Uterus (tissue), 4 donors: ENCODE data around the gene NBEA. TPM values are rescaled to one million over a fixed set of nuclear protein-coding genes. Genes with fewer than 3 reads are reported as not detected.
"Not testable (repeated sequence)": the region's sequence is repeated elsewhere in the genome, so short reads cannot be mapped to it uniquely, and the experiment has no call there.

Experiments
- DNase-seq, 2 donors: peaks; one replicate each; pipeline ENCODE4 v3.0.0-alpha.2; 2019 to 2020
- H3K27ac ChIP-seq, 2 donors: fragments of 200-600 bp; sonication (generic); 1 replicate in 1 of 2; 2 replicates in 1 of 2; pipeline ENCODE4 v1.5.1; 2016 to 2018
- H3K27me3 ChIP-seq, 2 donors: fragments of 200-600 bp; sonication (generic); one replicate each; pipeline ENCODE4 v1.5.1; 2018 to 2019; ENCODE audit warnings: control low read depth in 1 of 2
- H3K36me3 ChIP-seq, 2 donors: fragments of 200-600 bp; sonication (generic); one replicate each; pipeline ENCODE4 v1.5.1; 2019; ENCODE audit warnings: control low read depth in 1 of 2
- H3K4me1 ChIP-seq, 2 donors: fragments of 200-600 bp; sonication (generic); one replicate each; pipeline ENCODE4 v1.5.1; 2018 to 2019; ENCODE audit warnings: control low read depth in 1 of 2
- H3K4me3 ChIP-seq, 2 donors: fragments of 200-600 bp; sonication (generic); 1 replicate in 1 of 2; 2 replicates in 1 of 2; pipeline ENCODE4 v1.5.1; 2018 to 2019; ENCODE audit warnings: mild to moderate bottlenecking in 1 of 2
- H3K9me3 ChIP-seq, 2 donors: fragments of 200-600 bp; sonication (generic); one replicate each; pipeline ENCODE4 v1.5.1; 2019; ENCODE audit warnings: control low read depth in 1 of 2
- POLR2A ChIP-seq, 2 donors: fragments of 450-650 bp; IDR thresholded peaks; one replicate each; pipeline ENCODE4 v1.6.1; 2016; ENCODE audit warnings: antibody characterized with exemption in 2 of 2, mild to moderate bottlenecking in 1 of 2, moderate library complexity in 1 of 2
- intact Hi-C: fragments of 100-400 bp; cut with DNase I; formaldehyde crosslinking; loops from one replicate; pipeline ENCODE4 v1.15.1; 2023; ENCODE audit warnings: low total_unique reads
- total RNA-seq, 4 donors: library from RNA; depleted of rRNA in 3 of 4; stranded (reverse); fragments of >200 nt in 3 of 4; gene quantifications; one replicate each; pipeline versions ENCODE4 v1.1.0 to v1.2.4, GENCODE V29; 2014 to 2023
- TF ChIP-seq, protein P1 (sequence below), 4 experiments: fragments of 200-600 bp in 2 of 4; fragments of 450-650 bp in 2 of 4; sonication (generic) in 2 of 4; IDR thresholded peaks; one replicate each; pipeline ENCODE4 v1.5.1; 2016 to 2019; ENCODE audit warnings: antibody characterized with exemption in 4 of 4, mild to moderate bottlenecking in 2 of 4, moderate library complexity in 1 of 4
- donor health status: DM: yes; HTN: yes; CAD: no.

NBEA gene
- total RNA-seq, 4 donors from 2014 or later, result 15.6 to 58.1 (median 37.3) TPM

GRCh38 chr13:35107535-35107934 lies 165.5 kb downstream of the NBEA start:
- H3K4me1 ChIP-seq, result no peaks in the 10 kb centered on the region
- H3K9me3 ChIP-seq, result no peaks in the 10 kb centered on the region
- H3K36me3 ChIP-seq, result no peaks in the 10 kb centered on the region
- no peak overlapping the region for H3K27ac ChIP-seq
- H3K27me3 ChIP-seq, result no peaks in the 10 kb centered on the region
- no peak for DNase-seq
- no peak overlapping the region for H3K4me3 ChIP-seq
- TF ChIP-seq, protein P1, sequence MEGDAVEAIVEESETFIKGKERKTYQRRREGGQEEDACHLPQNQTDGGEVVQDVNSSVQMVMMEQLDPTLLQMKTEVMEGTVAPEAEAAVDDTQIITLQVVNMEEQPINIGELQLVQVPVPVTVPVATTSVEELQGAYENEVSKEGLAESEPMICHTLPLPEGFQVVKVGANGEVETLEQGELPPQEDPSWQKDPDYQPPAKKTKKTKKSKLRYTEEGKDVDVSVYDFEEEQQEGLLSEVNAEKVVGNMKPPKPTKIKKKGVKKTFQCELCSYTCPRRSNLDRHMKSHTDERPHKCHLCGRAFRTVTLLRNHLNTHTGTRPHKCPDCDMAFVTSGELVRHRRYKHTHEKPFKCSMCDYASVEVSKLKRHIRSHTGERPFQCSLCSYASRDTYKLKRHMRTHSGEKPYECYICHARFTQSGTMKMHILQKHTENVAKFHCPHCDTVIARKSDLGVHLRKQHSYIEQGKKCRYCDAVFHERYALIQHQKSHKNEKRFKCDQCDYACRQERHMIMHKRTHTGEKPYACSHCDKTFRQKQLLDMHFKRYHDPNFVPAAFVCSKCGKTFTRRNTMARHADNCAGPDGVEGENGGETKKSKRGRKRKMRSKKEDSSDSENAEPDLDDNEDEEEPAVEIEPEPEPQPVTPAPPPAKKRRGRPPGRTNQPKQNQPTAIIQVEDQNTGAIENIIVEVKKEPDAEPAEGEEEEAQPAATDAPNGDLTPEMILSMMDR (IDR thresholded peaks at IDR 0.05), result no peak
- no peak for TF ChIP-seq POLR2A (IDR thresholded peaks at IDR 0.05)
- intact Hi-C loops, result no loop called here

GRCh38 chr13:35113612-35114011 lies 171.5 kb downstream of the NBEA start:
- H3K4me3 ChIP-seq, intact Hi-C loops: not testable (repeated sequence)

GRCh38 chr13:35127466-35127865 lies 185.4 kb downstream of the NBEA start:
- Histone ChIP-seq H3K27me3 (no peaks in the 10 kb centered on the region), H3K4me1 (no peaks in the 10 kb centered on the region), H3K27ac (no peak overlapping the region), H3K9me3 (no peaks in the 10 kb centered on the region), H3K36me3 (no peaks in the 10 kb centered on the region), H3K4me3 (no peak overlapping the region)
- DNase-seq, result no peak
- TF ChIP-seq, protein P1 (IDR thresholded peaks at IDR 0.05), result no peak
- no peak for TF ChIP-seq POLR2A (IDR thresholded peaks at IDR 0.05)
- intact Hi-C loops, result no loop called here

More at GRCh38 chr13:35113612-35114011, 171.5 kb downstream of the NBEA start:
- not testable (repeated sequence) for H3K4me1 ChIP-seq, H3K27me3 ChIP-seq, H3K36me3 ChIP-seq, H3K27ac ChIP-seq, DNase-seq, H3K9me3 ChIP-seq

DNA sequence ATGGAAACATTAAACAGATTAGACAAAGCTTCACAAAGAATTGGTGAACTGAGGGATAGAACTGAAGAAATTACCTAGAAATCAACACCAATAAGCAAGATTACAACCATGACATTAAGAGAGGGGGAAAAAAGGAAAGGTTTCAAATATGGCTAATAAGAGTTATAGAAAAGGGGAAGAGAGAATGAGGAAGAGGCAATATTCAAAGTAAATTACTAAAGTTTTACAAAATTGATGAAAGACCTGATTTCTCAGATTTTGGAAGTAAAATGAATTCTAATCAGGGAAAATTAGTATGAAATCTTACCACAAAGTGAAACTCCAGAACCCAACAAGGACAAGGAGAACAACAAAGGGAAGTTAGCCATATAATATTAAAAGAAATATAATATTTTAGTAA lies 187.4 kb downstream of the NBEA start:
- no peak for TF ChIP-seq POLR2A (IDR thresholded peaks at IDR 0.05)
- TF ChIP-seq, protein P1 (IDR thresholded peaks at IDR 0.05), result no peak
- Histone ChIP-seq H3K4me3 (no peak overlapping the region), H3K27me3 (no peaks in the 10 kb centered on the region), H3K4me1 (no peaks in the 10 kb centered on the region), H3K9me3 (no peaks in the 10 kb centered on the region), H3K27ac (no peak overlapping the region), H3K36me3 (no peaks in the 10 kb centered on the region)
- no peak for DNase-seq
- intact Hi-C loops, result no loop called here

DNA sequence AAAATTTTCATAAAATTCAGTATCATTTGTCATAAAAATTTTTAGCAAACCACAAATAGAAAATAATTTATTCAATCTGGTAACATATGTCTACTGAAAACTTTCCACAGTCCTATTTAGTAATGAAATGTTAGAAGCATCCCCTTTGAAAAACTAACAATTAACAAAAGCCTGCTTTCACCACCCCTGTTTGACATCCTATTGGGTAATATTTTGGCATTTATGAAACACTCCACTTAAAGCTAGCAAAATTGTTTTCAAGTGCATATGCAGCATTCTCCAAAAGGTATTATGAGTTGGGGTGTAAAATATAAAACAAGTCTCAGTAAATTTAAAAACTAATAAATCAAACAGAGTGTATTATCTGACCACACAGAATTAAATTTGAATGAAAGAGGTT lies 189.4 kb downstream of the NBEA start:
- no peak for TF ChIP-seq POLR2A (IDR thresholded peaks at IDR 0.05)
- TF ChIP-seq, protein P1 (IDR thresholded peaks at IDR 0.05), result no peak
- Histone ChIP-seq H3K36me3 (no peaks in the 10 kb centered on the region), H3K9me3 (no peaks in the 10 kb centered on the region), H3K4me3 (no peak overlapping the region), H3K4me1 (no peaks in the 10 kb centered on the region), H3K27ac (no peak overlapping the region), H3K27me3 (no peaks in the 10 kb centered on the region)
- DNase-seq, result no peak
- intact Hi-C loops, result no loop called here

GRCh38 chr13:35136585-35136984 lies 194.5 kb downstream of the NBEA start:
- TF ChIP-seq POLR2A (IDR thresholded peaks at IDR 0.05), result no peak
- TF ChIP-seq, protein P1 (IDR thresholded peaks at IDR 0.05), result no peak

More at GRCh38 chr13:35136585-35136984, 194.5 kb downstream of the NBEA start:
- intact Hi-C loops, result no loop called here
- H3K9me3 ChIP-seq, result no peaks in the 10 kb centered on the region
- no peak overlapping the region for H3K4me3 ChIP-seq
- no peak overlapping the region for H3K27ac ChIP-seq
- no peak for DNase-seq
- H3K4me1 ChIP-seq, result no peaks in the 10 kb centered on the region
- H3K36me3 ChIP-seq, result no peaks in the 10 kb centered on the region
- no peaks in the 10 kb centered on the region for H3K27me3 ChIP-seq
